ENCODE data around the gene CXCL11.

- TF ChIP-seq CTCF (IDR thresholded peaks at IDR 0.05) (no peak), ZFX (IDR thresholded peaks at IDR 0.05; ENCODE audit: borderline replicate concordance) (no peak)
Measured at GRCh38 chr4:76029300-76029699, 6.6 kb downstream of the CXCL11 start.
